22Rv1 (cell line): ENCODE measurements around the gene KLF6.

Experiments
- H3K27ac ChIP-seq: fragments of 450-650 bp; 2 replicates; pipeline ENCODE4 v1.5.1; 2017
- CTCF ChIP-seq: fragments of 450-650 bp; IDR thresholded peaks from 2 replicates; pipeline ENCODE4 v1.5.1; 2017; ENCODE audit warnings: mild to moderate bottlenecking
- ZFX ChIP-seq: fragments of 450-650 bp; IDR thresholded peaks from 2 replicates; pipeline ENCODE4 v1.6.1; 2017; ENCODE audit warnings: antibody characterized with exemption, borderline replicate concordance

Gene KLF6

GRCh38 chr10:3793553-3793952 lies 8.5 kb upstream of the KLF6 start:
- TF ChIP-seq ZFX (no peak), CTCF (no peak)
- no peak overlapping the region for H3K27ac ChIP-seq

GRCh38 chr10:3792710-3793219 lies 7.8 kb upstream of the KLF6 start:
- H3K27ac ChIP-seq: no peak overlapping the region
- TF ChIP-seq CTCF: no peak

- no peak for TF ChIP-seq CTCF
- TF ChIP-seq ZFX: no peak
- no peak overlapping the region for H3K27ac ChIP-seq
Measured at GRCh38 chr10:3791974-3792633, 7.1 kb upstream of the KLF6 start.

GRCh38 chr10:3790858-3791257 lies 5.8 kb upstream of the KLF6 start:
- TF ChIP-seq ZFX (no peak), CTCF (no peak)
- no peak overlapping the region for H3K27ac ChIP-seq

- TF ChIP-seq CTCF (no peak), ZFX (no peak)
- H3K27ac ChIP-seq: no peak overlapping the region
Measured at GRCh38 chr10:3790272-3790671, 5.3 kb upstream of the KLF6 start.

- TF ChIP-seq ZFX (no peak), CTCF (no peak)
- no peak overlapping the region for H3K27ac ChIP-seq
Measured at GRCh38 chr10:3789621-3790020, 4.6 kb upstream of the KLF6 start.

- peak overlapping the region; percentile 89; the same call in 1 of the 2 replicates for H3K27ac ChIP-seq
- TF ChIP-seq CTCF (no peak), ZFX (no peak)
Measured at GRCh38 chr10:3787816-3788215, 2.8 kb upstream of the KLF6 start.
